Kidney (tissue), 14 donors: Measurements from ENCODE around the gene AMZ1. TPM values are rescaled to one million over a fixed set of nuclear protein-coding genes. Genes with fewer than 3 reads are reported as not detected.

Experiments
- DNase-seq, 5 donors: peaks; one replicate each; pipeline ENCODE4 v3.0.0-alpha.2; 2013 to 2020
- FAIRE-seq: peaks from 2 replicates; lab custom pipeline; 2012; peaks lifted over from hg19 to GRCh38; lab: Jason Lieb, UNC
- H3K27ac ChIP-seq, 2 donors: one replicate each; pipeline ENCODE4 v1.7.0; 2013; ENCODE audit warnings: low read depth in 2 of 2, low read length in 2 of 2, inconsistent platforms in 1 of 2
- H3K27me3 ChIP-seq: one replicate; pipeline ENCODE4 v1.7.1; 2013; ENCODE audit warnings: low read length, inconsistent platforms; ENCODE audit not compliant: control insufficient read depth, insufficient read depth
- H3K36me3 ChIP-seq, 3 donors: one replicate each; pipeline versions ENCODE4 v1.7.0 to v1.7.1; 2013; ENCODE audit warnings: low read length in 3 of 3, control low read depth in 1 of 3, inconsistent platforms in 1 of 3; ENCODE audit not compliant: insufficient read depth in 3 of 3, control insufficient read depth in 2 of 3
- H3K4me1 ChIP-seq, 3 donors: one replicate each; pipeline versions ENCODE4 v1.7.0 to v1.7.1; 2013; ENCODE audit warnings: low read length in 3 of 3, inconsistent platforms in 1 of 3, low read depth in 1 of 3; ENCODE audit not compliant: control insufficient read depth in 2 of 3, insufficient read depth in 2 of 3
- H3K4me3 ChIP-seq, 3 donors: one replicate each; pipeline versions ENCODE4 v1.7.0 to v1.8.1; 2013; ENCODE audit warnings: low read length in 3 of 3, control low read depth in 1 of 3, inconsistent platforms in 1 of 3
- H3K9ac ChIP-seq, 3 donors: one replicate each; pipeline versions ENCODE4 v1.7.0 to v1.7.1; 2013; ENCODE audit warnings: low read length in 3 of 3, control low read depth in 1 of 3, inconsistent platforms in 1 of 3
- H3K9me3 ChIP-seq, 3 donors: one replicate each; pipeline versions ENCODE4 v1.7.0 to v1.7.1; 2013; ENCODE audit warnings: low read length in 3 of 3, control low read depth in 1 of 3, inconsistent platforms in 1 of 3; ENCODE audit not compliant: control insufficient read depth in 2 of 3, insufficient read depth in 1 of 3
- intact Hi-C: fragments of 100-400 bp; cut with DNase I; formaldehyde crosslinking; loops from one replicate; pipeline ENCODE4 v1.11.1; 2022
- polyA plus RNA-seq: library from polyadenylated mRNA; stranded (reverse); fragments of 350-450 nt; fragmentation: Illumina TruSeq; extraction: RNeasy Lipid Tissue Mini Kit (QIAGEN cat#74804); gene quantifications from one replicate; pipeline ENCODE4 v1.2.3, GENCODE V29; 2014; ENCODE audit warnings: low read depth, low replicate concordance; ENCODE audit not compliant: insufficient read depth
- total RNA-seq: library from RNA; stranded (reverse); fragmentation: NEBNext Ultra II Directional; extraction: Animal tissue kit (Norgen Biotek cat#: 25700); gene quantifications from one replicate; pipeline ENCODE4 v1.2.1, GENCODE V29; 2021
- TF ChIP-seq, protein P1 (sequence below): IDR thresholded peaks from 3 replicates; pipeline ENCODE4 v1.5.1; 2012; ENCODE audit warnings: mild to moderate bottlenecking, moderate library complexity, borderline replicate concordance; ENCODE audit not compliant: insufficient read depth; ENCODE audit errors: extremely low read depth
- donor health status: control.
- donor health status: control.
- donor health status: control.
- donor health status: control.
- donor health status: control.
- donor health status: DM: yes; HTN: yes; CAD: no.
- donor health status: Normal renal cell carcinoma (clear cell type).

The AMZ1 gene
- total and polyA plus RNA-seq, 2 donors from 2014 or later = 0.16 TPM; not detected in 1

DNA sequence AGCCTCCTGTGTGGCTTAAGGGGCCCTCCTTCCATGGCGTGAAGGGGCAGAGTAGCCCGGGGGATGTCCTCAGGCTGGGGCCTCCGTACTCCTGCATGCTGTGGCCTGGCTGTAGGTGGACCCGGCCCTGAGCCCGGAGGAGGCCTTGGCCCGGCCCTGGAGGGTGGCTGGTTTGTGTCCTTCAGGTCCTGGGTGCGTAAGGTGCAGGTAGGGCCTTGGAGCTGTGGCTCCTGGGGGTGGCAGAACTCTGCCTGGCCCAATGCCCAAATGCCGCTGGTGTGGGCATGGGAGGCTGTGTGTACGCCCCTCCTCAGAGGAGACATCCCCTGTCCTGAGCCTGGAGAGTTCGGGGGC, 26.9 kb upstream of the AMZ1 start:
- Histone ChIP-seq H3K27me3 (no peaks in the 10 kb centered on the region), H3K4me1 (peaks cover 0 to 11% (median 0%) of the 10 kb centered on the region in 3 donors), H3K36me3 (peaks cover 2 to 10% (median 8%) of the 10 kb centered on the region in 3 donors), H3K27ac (no peak overlapping the region), H3K9ac (no peak overlapping the region), H3K9me3 (no peaks in the 10 kb centered on the region), H3K4me3 (no peak overlapping the region)
- TF ChIP-seq, protein P1, sequence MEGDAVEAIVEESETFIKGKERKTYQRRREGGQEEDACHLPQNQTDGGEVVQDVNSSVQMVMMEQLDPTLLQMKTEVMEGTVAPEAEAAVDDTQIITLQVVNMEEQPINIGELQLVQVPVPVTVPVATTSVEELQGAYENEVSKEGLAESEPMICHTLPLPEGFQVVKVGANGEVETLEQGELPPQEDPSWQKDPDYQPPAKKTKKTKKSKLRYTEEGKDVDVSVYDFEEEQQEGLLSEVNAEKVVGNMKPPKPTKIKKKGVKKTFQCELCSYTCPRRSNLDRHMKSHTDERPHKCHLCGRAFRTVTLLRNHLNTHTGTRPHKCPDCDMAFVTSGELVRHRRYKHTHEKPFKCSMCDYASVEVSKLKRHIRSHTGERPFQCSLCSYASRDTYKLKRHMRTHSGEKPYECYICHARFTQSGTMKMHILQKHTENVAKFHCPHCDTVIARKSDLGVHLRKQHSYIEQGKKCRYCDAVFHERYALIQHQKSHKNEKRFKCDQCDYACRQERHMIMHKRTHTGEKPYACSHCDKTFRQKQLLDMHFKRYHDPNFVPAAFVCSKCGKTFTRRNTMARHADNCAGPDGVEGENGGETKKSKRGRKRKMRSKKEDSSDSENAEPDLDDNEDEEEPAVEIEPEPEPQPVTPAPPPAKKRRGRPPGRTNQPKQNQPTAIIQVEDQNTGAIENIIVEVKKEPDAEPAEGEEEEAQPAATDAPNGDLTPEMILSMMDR = no peak
- DNase-seq = peak in 1 of 5 donors; percentile 61
- intact Hi-C loops = no loop called here
- FAIRE-seq = no peak

DNA sequence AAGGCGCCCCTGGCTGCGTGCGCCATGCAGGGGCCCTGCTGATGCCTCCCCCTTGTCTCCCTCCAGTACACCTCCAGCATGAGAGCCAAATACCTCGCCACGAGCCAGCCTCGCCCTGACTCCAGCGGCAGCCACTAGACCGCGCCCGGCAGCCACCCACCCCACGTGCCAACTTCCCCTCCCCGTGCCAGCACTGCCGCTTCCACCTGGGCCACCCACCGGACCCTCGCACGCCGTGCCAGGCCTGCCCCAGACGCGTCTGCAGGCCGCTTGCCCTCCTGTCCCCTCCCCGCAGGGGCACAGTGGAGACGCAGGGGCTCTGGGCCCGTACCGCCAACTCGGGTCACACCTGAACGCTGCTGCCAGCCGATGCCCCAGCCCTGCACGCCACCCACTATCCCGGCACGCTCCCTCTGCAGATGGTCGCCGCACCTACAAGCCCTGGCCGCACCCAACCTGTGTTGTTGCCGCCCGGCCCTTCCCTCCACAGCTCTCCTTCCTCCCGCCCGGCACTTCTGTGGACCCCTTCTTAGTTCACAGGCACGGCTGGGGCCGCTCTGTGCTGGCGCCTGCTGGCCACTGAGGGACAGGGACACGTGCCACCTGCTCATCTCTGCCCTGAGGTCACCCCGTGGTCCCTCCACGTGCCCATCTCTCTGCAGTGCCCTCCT, 26.3 kb upstream of the AMZ1 start:
- TF ChIP-seq, protein P1 = no peak
- intact Hi-C loops = no loop called here
- peaks cover 0 to 11% (median 0%) of the 10 kb centered on the region in 3 donors for H3K4me1 ChIP-seq
- H3K4me3 ChIP-seq = no peak overlapping the region
- peaks cover 2 to 7% (median 6%) of the 10 kb centered on the region in 3 donors for H3K36me3 ChIP-seq
- FAIRE-seq (no peak), DNase-seq (peak in 1 of 5 donors; percentile 72)
- H3K9ac ChIP-seq = no peak overlapping the region
- H3K27ac ChIP-seq = no peak overlapping the region
- H3K27me3 ChIP-seq = no peaks in the 10 kb centered on the region
- no peaks in the 10 kb centered on the region for H3K9me3 ChIP-seq

DNA sequence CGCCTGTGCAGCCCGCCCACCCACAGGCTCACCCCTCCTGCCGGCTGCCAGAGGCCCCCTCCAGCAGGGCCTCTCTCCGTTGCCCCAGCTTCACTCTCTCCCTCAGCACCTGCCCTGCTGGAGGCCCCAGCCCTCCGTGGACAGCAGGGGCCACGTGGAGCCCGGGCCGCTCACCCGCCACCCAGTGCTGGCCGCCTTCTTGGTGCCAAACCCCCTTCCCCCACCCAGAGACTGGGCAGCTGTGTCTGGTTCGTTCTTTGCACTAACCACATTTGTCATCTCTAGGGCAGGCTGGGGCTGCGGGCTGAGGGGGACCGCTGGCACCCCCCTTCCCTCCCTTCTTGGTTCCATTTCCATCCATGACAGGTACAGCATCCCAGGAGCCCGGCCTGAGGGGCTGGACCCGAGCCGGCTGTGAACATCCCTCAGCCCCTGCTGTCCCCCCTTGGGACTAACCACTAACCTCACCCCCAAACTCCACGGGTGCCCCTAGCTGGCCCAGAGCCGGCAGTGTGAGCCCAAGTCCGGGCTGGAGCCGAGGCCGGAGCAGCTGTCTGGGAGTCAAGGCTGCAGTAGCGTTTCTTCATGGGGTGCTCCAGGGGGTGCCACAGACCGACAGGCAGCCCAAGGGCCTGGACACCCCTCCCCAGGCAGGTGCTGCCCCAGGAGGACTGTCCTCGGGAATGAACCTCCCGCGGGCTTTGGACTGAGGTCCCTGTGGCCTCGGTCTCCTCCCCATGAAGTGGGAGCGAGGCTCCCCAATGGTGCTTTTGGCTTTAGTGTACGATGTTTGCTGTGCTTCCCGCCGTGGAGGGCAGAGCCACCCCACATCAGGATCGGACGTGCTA, 25.5 kb upstream of the AMZ1 start:
- Histone ChIP-seq H3K4me1 (peaks cover 0 to 14% (median 5%) of the 10 kb centered on the region in 3 donors), H3K4me3 (no peak overlapping the region), H3K36me3 (peaks cover 0 to under 1% (median 0%) of the 10 kb centered on the region in 3 donors), H3K27ac (peak overlapping the region in 1 of 2 donors; percentile 71), H3K27me3 (no peaks in the 10 kb centered on the region), H3K9me3 (no peaks in the 10 kb centered on the region), H3K9ac (no peak overlapping the region)
- DNase-seq (peak in 1 of 5 donors; percentile 71), FAIRE-seq (no peak)
- TF ChIP-seq, protein P1 = no peak
- intact Hi-C loops = no loop called here
